HepG2 (cell line): Measurements from ENCODE around the gene UBE3B. TPM values are rescaled to one million over a fixed set of nuclear protein-coding genes. Genes with fewer than 3 reads are reported as not detected.

ENCODE experiments used
- ARHGAP35 ChIP-seq: sonication (generic); formaldehyde crosslinking; IDR thresholded peaks from 2 replicates; pipeline ENCODE4 v1.9.0; 2022; ENCODE audit warnings: mild to moderate bottlenecking, inconsistent platforms, moderate library complexity, missing genetic modification reagents, borderline replicate concordance
- ARNT2 ChIP-seq: sonication (generic); formaldehyde crosslinking; IDR thresholded peaks from 2 replicates; pipeline ENCODE4 v1.8.0; 2022; ENCODE audit warnings: mild to moderate bottlenecking, low read depth, missing genetic modification reagents, moderate library complexity
- ATF2 ChIP-seq: sonication (generic); formaldehyde crosslinking; IDR thresholded peaks from 2 replicates; pipeline ENCODE4 v1.4.0; 2020; ENCODE audit warnings: missing genetic modification reagents
- CENPT ChIP-seq: sonication (generic); formaldehyde crosslinking; IDR thresholded peaks from 2 replicates; pipeline ENCODE4 v1.8.0; 2022; ENCODE audit warnings: low read depth, mild to moderate bottlenecking, moderate library complexity, missing genetic modification reagents
- CHD4 ChIP-seq: fragments of 200-600 bp; sonication (generic); IDR thresholded peaks from 2 replicates; pipeline ENCODE4 v1.7.0; 2017; ENCODE audit warnings: mild to moderate bottlenecking, low read length, borderline replicate concordance
- IKZF4 ChIP-seq: sonication (generic); formaldehyde crosslinking; IDR thresholded peaks from 2 replicates; pipeline ENCODE4 v1.5.1; 2020; ENCODE audit warnings: borderline replicate concordance, mild to moderate bottlenecking, low read depth, missing genetic modification reagents; ENCODE audit errors: not compliant biosample characterization
- JARID2 ChIP-seq: sonication (generic); formaldehyde crosslinking; IDR thresholded peaks from 2 replicates; pipeline ENCODE4 v1.8.1; 2023; ENCODE audit warnings: missing genetic modification reagents, inconsistent platforms; ENCODE audit not compliant: insufficient replicate concordance
- MEF2D ChIP-seq: sonication (generic); formaldehyde crosslinking; IDR thresholded peaks from 2 replicates; pipeline ENCODE4 v1.5.1; 2020; ENCODE audit warnings: mild to moderate bottlenecking, missing genetic modification reagents
- MYNN ChIP-seq: sonication (generic); formaldehyde crosslinking; IDR thresholded peaks from 2 replicates; pipeline ENCODE4 v1.4.0; 2020; ENCODE audit warnings: mild to moderate bottlenecking, low read depth, missing genetic modification reagents
- PAF1 ChIP-seq: IDR thresholded peaks from 2 replicates; pipeline ENCODE4 v1.6.1; 2016; ENCODE audit warnings: missing genetic modification reagents, missing compliant biosample characterization
- PHF21A ChIP-seq: sonication (generic); formaldehyde crosslinking; IDR thresholded peaks from 2 replicates; pipeline ENCODE4 v1.5.0; 2020; ENCODE audit warnings: mild to moderate bottlenecking, missing genetic modification reagents
- SAP130 ChIP-seq: IDR thresholded peaks from 2 replicates; pipeline ENCODE4 v1.6.1; 2016; ENCODE audit warnings: low read depth
- SNRNP70 ChIP-seq: fragments of 200-400 bp; formaldehyde crosslinking; IDR thresholded peaks from 2 replicates; pipeline ENCODE4 v1.6.1; 2017; ENCODE audit warnings: mild to moderate bottlenecking, low read depth, low read length, moderate library complexity
- THRA ChIP-seq: sonication (generic); formaldehyde crosslinking; IDR thresholded peaks from 2 replicates; pipeline ENCODE4 v1.4.0; 2020; ENCODE audit warnings: missing genetic modification reagents, borderline replicate concordance
- XRCC5 ChIP-seq: fragments of 200-400 bp; formaldehyde crosslinking; optimal IDR thresholded peaks from 2 replicates; pipeline ENCODE3; 2017; ENCODE audit warnings: mild to moderate bottlenecking, low read length
- ZBTB7A ChIP-seq: sonication (generic); formaldehyde crosslinking; IDR thresholded peaks from 2 replicates; pipeline ENCODE4 v1.8.0; 2022; ENCODE audit warnings: mild to moderate bottlenecking, missing genetic modification reagents
- ZFAT ChIP-seq: sonication (generic); formaldehyde crosslinking; conservative IDR thresholded peaks from 2 replicates; pipeline ENCODE4 v1.8.1; 2023; ENCODE audit warnings: missing genetic modification reagents, inconsistent platforms
- ZFP82 ChIP-seq: sonication (generic); formaldehyde crosslinking; IDR thresholded peaks from 2 replicates; pipeline ENCODE4 v1.5.1; 2020; ENCODE audit warnings: mild to moderate bottlenecking, missing genetic modification reagents, borderline replicate concordance
- ZNF12 ChIP-seq: sonication (generic); formaldehyde crosslinking; IDR thresholded peaks from 2 replicates; pipeline ENCODE4 v1.5.0; 2020; ENCODE audit warnings: missing genetic modification reagents
- ZNF512B ChIP-seq: sonication (generic); formaldehyde crosslinking; IDR thresholded peaks from 2 replicates; pipeline ENCODE4 v1.5.1; 2020; ENCODE audit warnings: missing genetic modification reagents, mild to moderate bottlenecking, borderline replicate concordance
- ZNF782 ChIP-seq: sonication (generic); formaldehyde crosslinking; IDR thresholded peaks from 2 replicates; pipeline ENCODE4 v1.4.0; 2020; ENCODE audit warnings: missing genetic modification reagents, mild to moderate bottlenecking, borderline replicate concordance
- ZNF883 ChIP-seq: sonication (generic); formaldehyde crosslinking; IDR thresholded peaks from 2 replicates; pipeline ENCODE4 v1.5.1; 2020; ENCODE audit warnings: mild to moderate bottlenecking, missing genetic modification reagents; ENCODE audit errors: not compliant biosample characterization
- ZUFSP ChIP-seq: sonication (generic); formaldehyde crosslinking; IDR thresholded peaks from 2 replicates; pipeline ENCODE4 v1.9.0; 2021; ENCODE audit warnings: missing genetic modification reagents, mild to moderate bottlenecking, borderline replicate concordance
- polyA plus RNA-seq, 8 experiments: library from polyadenylated mRNA; depleted of rRNA in 3 of 8; stranded (reverse) in 7 of 8; unstranded in 1 of 8; fragments of >200 nt; fragmentation: Illumina TruSeq in 4 of 8; extraction: Trizol in 4 of 8; gene quantifications; 2 replicates each; pipeline versions ENCODE4 v1.2.1 to v1.2.3, GENCODE V29; 2011 to 2016; ENCODE audit warnings: low read depth in 4 of 8, missing spikeins in 1 of 8, mixed read lengths in 1 of 8; ENCODE audit not compliant: insufficient read depth in 1 of 8
- total RNA-seq, 5 experiments: library from RNA; depleted of rRNA; stranded (reverse); fragments of >200 nt; fragmentation: Illumina TruSeq; extraction: Trizol; gene quantifications; 2 replicates each; pipeline ENCODE4 v1.2.3, GENCODE V29; 2016; ENCODE audit warnings: low read depth in 1 of 5

The UBE3B gene
- total and polyA plus RNA-seq, 2 of the 13 experiments (the other 11 are each of a cell fraction or from before 2014, with no cell fraction given): 22.7 to 25.3 TPM

GRCh38 chr12:109494348-109494881, 17.0 kb downstream of the UBE3B start (continued):
- no peak for TF ChIP-seq CENPT
- TF ChIP-seq IKZF4 (CRISPR knock-in tag): no peak
- TF ChIP-seq ATF2: 0 out of 2 replicates have a peak, but pooled peaks have one; percentile 14
- no peak for TF ChIP-seq CHD4
- no peak for TF ChIP-seq THRA (CRISPR knock-in tag)
- TF ChIP-seq ZFP82 (CRISPR knock-in tag): no peak
- TF ChIP-seq ZNF782 (CRISPR knock-in tag): no peak
- no peak for TF ChIP-seq MEF2D (CRISPR knock-in tag)
- no peak for TF ChIP-seq PAF1
- TF ChIP-seq ZNF883 (CRISPR knock-in tag): no peak
- no peak for TF ChIP-seq MYNN (CRISPR knock-in tag)
- TF ChIP-seq ZBTB7A (CRISPR knock-in tag): no peak
- TF ChIP-seq SNRNP70: no peak
- TF ChIP-seq PHF21A (CRISPR knock-in tag): peak; percentile 66; the same call in 1 of the 2 replicates
- TF ChIP-seq ZNF512B: no peak
- TF ChIP-seq ARHGAP35: no peak
- TF ChIP-seq ZFAT (CRISPR knock-in tag): no peak
- TF ChIP-seq ZNF12 (CRISPR knock-in tag): no peak
- peak; percentile 71 for TF ChIP-seq SAP130 (CRISPR knock-in tag)
- peak; percentile 32 for TF ChIP-seq XRCC5
- no peak for TF ChIP-seq ZUFSP (CRISPR knock-in tag)
- TF ChIP-seq ARNT2 (CRISPR knock-in tag): no peak
- TF ChIP-seq JARID2 (CRISPR knock-in tag): no peak
